NK-92 (cell line): ENCODE results near the gene SH3BP2.

Experiments
- DNase-seq: peaks from one replicate; lab custom pipeline; 2025; ENCODE audit not compliant: unreplicated experiment; lab: John Stamatoyannopoulos, UW

SH3BP2 gene

DNA sequence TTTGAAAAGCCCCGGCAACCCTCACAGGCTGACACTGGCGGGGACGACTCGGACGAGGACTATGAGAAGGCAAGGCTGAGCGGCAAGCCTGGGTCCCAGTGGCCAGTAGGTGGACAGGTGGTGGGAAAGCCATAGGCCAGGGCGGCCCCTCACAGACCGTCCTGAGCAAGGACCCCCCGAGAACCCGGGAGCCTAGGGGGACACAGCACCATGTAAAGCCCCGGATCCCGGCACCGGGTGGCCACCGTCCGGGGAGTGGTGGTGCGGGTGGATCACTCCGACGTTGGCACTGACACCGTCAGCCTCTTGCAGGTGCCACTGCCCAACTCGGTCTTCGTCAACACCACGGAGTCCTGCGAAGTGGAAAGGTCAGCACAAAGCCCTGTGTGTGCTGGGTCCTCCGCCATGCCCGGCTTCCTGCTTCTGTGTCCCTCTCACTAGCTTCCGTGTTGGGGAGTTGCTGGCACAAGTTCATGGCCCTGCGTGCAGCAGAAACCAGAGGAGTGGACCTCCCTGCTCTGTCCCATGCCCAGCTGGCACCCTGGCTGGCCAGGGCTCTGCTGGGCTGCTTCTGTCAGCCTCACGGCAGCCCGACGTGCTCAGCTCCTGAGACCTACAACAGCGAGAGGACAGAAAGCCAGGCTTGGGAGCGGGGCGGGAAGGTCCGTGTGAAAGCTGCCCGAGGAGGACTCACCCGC lies 38.9 kb downstream of the SH3BP2 start:
- no peak for DNase-seq

DNA sequence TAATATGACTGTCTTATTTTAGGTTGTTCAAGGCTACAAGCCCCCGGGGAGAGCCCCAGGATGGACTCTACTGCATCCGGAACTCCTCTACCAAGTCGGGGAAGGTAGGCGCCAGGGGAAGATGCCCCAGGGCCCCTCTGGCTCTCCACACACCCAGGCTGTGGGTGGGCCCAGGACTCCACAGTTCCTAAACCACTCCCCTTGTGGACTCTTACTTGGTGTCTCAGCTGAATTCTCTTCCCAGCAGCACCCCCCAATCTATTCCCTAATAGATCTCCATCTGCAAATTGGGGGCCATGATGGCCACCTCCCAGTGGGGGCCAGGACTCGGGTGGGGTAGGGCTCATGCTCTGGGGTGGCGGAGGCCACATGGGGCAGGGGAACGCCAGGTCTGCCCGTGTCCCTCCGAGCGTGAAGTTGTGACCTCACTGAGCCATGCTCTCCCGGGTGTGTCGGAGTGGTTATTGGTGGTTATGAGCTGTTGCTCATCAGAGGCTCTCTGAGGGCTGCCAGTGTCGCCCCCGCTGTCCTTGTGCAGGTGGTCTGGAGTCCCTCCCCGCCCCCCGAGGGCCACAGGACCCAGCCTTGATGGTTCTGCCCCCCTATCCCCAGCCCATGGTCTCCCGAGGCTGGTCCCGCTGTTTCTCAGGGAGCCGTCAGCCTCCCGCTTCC lies 39.6 kb downstream of the SH3BP2 start:
- DNase-seq = no peak

- no peak for DNase-seq
Measured at GRCh38 chr4:2832981-2833670, 40.2 kb downstream of the SH3BP2 start.

DNA sequence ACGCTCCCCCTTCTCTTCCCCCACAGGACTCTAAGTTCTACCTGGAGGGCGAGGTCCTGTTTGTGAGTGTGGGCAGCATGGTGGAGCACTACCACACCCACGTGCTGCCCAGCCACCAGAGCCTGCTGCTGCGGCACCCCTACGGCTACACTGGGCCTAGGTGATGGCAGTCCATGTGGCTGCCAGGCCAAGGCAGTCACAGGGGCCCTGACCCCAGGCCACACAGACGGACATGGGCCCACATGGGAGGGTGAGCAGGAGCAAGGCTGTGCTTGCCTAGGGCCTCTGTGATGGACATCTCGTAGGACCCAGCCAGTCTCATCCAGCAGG lies 40.8 kb downstream of the SH3BP2 start:
- DNase-seq = no peak

DNA sequence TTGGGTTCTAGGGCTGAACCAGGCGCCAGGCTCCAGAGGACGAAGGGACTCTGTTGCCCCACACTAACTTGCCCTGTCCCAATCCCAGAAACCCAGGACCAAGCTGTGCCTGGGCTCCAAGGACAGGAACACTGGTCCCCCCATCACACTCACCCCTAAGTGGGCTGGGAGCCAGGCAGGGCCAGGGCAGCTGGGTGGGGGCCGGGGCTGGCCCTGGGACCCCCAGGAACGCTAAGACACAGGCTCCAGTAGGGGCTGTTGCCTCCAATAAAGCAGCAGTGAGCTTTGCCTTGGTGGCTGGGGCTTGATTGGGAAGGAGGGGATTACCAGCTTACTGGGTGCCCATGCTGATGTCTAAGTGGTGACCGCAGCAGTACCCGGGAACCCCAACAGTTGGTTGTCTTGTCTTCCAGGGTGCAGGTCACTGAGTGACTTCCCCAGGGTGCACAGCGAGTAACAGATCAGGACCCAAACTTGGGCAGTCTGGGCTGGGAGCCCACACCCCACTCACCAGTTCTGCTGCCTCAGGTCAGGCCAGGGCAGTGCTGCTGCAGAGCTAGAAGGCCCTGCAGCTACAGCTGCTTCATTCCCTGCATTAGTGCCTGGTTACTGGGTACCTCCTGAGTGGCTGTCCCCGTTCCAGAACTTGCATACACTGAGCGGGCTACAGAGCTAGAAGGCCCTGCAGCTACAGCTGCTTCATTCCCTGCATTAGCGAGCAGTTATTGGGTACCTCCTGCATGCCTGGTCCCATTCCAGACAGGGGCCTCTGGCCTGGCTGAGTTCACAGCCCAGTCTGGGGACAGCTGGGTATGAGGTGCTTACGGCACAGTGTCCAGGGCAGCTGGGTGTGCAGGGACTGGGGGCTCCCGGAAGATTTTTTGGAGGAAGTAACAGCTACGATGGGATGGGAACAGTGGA lies 41.4 kb downstream of the SH3BP2 start:
- DNase-seq = no peak

DNA sequence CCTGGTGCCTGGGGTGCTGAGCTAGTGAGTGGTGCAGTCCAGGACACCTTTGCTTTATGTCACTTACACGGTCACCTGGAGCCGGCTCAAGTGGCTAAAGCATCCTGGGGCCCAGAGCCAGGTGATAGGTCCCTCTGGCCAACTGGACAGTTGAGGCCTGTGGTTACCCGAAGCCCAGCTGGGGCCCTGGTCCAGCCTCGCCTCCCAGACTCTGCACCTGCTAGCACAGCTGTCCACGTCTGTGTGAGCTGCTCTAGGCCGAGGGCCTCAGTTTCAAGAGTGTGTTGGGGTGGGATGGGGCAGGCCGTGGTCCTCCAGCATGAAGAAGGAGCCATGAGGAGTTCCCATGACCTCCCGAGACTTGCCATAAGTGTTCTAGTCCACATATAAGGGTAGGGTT lies 43.1 kb downstream of the SH3BP2 start:
- no peak for DNase-seq

GRCh38 chr4:2836391-2836859 lies 43.5 kb downstream of the SH3BP2 start:
- no peak for DNase-seq

DNA sequence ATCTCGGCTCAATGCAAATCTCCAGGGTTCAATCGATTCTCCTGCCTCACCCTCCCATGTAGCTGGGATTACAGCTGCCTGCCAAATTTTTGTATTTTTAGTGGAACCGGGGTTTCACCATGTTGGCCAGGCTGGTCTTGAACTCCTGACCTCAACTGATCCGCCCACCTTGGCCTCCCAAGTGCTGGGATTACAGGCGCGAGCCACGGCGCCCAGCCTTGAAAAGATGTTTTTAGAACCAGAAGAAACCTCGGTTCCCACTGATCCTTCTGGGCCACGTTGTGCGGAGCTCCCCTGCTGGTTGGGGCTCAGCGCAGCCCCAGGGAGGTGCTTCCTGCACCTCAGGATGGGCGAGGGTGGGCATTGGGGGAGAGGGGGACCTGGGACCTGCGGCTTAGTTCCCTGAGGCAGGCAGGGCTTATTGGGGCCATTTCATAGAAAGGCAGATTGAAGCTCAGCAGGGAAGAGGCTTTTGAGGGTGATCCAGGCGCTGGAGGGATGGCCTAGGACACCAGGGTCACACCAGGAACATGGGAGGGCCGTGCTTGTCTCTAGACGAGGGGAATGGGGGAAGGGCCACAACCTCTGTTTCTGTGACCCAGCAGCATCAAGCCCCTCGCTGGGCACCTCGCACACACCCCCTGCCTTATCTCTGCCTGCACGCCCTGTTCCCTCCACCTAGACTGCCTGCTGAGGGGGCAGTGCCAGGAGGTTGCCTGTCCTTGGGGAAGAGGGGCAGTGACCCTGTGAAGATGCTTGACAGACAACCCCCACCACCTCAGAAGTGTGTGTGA lies 44.4 kb downstream of the SH3BP2 start:
- DNase-seq = no peak

DNA sequence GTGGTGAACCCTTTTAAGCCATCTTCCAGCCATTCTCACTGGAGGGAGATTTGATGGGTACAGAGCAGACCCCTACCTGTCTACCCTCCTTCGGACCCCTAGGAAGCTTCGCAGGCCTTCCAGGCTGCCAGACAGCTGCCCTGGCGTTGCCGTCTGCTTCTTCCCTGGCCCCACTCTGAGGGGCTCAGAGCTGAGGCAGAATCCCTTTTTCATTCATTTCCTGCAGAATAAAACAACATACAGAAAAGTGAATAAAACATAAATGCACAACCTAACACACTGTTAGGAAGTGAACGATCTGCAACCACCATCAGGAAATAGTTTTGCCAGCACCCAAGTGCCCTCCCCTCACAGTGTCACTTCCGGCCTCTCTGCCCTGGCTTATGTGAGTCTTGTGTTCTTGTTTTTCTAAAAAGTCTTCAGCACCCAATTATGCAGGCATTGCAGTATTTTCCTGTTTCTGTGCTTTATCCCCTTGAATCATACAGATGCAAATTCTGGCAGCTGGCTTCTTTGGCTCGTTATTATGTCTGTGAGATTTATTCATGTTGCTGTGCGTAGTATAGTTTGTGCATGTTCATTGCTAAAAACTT lies 45.1 kb downstream of the SH3BP2 start:
- no peak for DNase-seq

DNA sequence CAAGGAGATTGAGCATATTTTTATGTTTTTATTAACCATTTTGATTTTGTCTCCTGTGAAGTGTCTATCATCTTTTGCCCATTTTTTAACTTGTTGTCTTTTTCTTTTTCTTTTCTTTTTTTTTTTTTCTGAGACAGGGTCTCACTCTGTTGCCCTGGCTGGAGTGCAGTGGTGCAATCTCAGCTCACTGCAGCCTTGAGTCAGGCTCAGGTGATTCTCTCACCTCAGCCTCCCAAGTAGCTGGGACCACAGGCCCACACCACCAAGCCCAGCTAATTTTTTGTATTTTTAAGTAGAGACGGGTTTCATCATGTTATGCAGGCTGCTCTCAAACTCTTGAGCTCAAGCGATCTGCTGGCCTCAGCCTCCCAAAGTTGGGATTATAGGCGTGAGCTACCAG lies 46.2 kb downstream of the SH3BP2 start:
- no peak for DNase-seq

GRCh38 chr4:2842687-2843262 lies 49.9 kb downstream of the SH3BP2 start:
- DNase-seq = no peak

DNA sequence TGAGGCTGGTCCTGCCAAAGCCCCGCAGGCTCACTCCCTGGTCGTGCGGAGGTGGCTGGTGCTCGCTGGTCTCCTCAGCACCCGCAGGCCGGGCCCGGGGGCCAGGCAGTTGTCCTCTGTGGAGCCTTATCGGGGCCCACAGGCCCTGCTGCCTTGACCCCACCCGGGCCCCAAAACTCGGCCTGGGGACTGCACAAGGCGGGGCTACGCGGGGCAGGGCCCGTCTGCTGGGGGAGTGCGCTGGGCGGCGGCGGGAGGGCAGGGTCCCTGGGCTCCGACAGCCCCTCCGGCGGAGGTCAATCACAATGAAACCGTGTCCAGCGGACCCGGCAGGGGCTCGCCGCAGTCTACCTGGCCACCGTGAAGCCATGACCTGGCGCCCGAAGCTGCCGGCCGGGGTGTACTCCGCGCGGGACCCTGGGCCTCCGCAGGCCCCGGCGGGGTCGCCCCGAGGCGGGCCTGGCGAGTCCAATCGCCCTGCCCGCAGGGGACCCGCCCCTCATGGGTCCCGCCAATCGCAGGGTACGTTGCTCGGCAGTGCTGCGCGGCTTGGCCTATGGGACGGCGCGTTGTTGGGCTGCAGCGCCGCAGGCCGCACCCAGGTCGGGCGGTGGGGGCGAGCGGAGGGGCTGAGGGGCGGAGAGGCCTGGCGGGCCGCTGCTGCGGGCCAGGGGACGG lies 50.5 kb downstream of the SH3BP2 start, which contains the start of gene ADD1:
TSS of gene ADD1 (plus strand) at position 582 of the 678 bp plus-strand sequence. CDS start 32,072 bp downstream, outside the sequence.
- peak; percentile 39 for DNase-seq

DNA sequence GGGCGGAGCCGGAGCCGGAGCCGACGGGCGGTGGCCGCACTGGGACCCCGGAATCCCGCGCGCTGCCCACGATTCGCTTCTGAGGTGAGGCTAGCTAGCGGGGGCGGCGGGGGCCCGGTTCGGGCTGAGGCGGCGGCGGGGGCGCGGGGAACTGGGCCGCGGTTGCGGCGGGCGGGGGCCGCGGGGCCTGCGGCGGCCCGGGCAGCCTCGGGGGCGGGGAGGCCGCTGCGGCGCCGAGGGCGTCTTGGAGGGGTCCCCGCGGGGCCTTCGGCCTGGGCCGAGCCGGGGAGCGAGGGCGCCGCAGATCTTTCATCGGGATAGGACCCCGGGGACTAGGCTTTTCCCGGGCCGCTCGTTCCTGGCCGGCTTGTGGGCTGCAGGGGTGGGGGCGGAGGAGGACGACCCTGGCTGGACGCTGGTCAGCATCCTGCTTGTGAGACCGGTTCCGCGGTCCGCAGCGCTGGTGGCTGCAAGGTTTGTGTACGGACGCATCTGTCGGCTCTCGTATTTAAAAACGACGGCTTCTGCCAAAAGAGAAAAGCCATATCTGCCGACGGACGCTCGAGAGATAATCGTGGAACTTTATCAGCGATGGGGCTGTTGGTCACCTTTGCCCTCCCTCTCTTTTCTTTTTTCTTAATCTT lies 51.2 kb downstream of the SH3BP2 start:
- no peak for DNase-seq

- DNase-seq = no peak
Measured at GRCh38 chr4:2846172-2846571, 53.3 kb downstream of the SH3BP2 start.

DNA sequence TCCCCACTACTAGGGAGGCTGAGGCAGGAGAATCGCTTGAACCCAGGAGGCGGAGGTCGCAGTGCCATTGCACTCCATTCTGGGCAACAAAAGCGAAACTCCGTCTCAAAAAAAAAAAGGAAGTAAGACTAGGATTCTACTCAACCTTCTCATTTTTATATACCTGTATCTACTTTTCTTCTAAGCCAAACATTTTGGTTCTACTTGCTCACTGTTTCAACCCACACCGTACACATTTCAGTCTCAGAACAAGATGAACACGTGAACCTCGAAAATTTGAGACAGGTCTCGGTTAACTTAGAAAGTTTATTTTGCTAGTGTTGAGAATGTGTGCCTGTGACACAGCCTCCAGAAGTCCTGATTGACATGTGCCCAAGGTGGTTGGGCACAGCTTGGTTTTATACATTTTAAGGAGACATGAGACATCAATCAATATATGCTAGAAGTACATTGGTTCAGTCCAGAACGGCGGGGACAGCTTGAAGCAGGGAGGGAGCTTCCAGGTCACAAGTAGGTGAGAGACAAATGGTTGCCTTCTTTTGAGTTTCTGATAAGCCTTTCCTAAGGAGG lies 54.5 kb downstream of the SH3BP2 start:
- DNase-seq = no peak

DNA sequence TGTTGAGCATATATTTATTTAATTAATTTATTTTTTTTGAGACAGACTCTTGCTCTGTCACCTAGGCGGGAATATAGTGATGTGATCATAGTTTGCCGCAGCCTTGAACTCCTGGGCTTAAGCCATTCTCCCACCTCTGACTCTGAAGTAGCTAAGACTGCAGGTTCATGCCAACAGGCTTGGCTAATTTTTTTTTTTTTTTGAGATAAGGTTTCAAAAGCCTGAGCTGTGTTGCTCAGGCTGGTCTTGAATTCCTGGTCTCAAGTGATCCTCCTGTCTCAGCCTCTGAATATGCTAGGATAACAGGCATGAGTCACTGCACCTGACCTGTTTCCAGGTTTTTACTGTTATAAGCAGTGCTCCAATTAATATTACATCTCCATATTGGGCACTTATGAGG lies 55.6 kb downstream of the SH3BP2 start:
- DNase-seq = no peak

DNA sequence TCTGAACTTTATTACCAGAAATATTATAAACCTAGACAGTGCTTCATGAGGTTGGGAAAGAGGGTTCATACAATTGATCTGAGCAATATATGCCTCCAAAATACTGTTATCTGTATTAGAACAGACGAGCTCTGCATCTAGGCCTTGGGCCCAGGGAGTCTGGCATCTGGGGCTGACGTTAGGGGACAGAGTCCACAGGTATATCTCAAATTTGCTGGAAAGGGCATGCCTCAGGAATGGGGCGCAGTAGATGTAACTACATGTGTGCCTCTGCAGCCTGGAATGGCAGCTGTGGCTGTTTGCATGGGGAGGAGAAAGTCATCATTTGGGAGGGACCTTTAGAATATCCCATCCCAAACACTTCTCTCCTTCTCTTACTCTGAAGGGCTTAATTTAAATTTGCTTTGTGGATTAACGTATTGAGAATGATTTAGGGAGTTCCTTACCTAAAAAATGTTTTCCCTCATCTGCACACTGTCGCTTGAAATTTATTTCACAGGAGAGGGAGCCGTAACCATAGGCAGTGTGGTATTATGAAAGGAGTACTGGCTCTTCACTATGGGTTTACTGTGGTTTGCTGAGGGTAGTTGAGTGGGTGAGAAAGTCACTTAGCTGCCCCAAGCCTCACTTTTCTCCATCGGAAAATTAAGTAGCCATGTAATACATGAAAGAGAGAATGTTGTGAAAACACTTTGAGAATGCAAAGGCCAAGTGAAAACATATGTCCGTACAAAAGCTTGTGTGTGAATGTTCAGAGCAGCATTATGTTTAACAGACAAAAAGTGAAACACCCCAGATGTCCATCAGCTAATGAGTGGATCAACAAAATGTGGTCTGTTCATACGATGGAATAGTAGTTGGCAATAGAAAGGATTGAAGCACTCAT lies 56.6 kb downstream of the SH3BP2 start:
- no peak for DNase-seq
